GM21825 (cell line): ENCODE results near the gene CARNS1.

Experiments used
- ATAC-seq: cut with Tn5 transposase; IDR thresholded peaks from one replicate; pipeline ENCODE4 v1.9.1; 2021; ENCODE audit warnings: mild to moderate bottlenecking, moderate library complexity; ENCODE audit not compliant: unreplicated experiment

The CARNS1 gene

DNA sequence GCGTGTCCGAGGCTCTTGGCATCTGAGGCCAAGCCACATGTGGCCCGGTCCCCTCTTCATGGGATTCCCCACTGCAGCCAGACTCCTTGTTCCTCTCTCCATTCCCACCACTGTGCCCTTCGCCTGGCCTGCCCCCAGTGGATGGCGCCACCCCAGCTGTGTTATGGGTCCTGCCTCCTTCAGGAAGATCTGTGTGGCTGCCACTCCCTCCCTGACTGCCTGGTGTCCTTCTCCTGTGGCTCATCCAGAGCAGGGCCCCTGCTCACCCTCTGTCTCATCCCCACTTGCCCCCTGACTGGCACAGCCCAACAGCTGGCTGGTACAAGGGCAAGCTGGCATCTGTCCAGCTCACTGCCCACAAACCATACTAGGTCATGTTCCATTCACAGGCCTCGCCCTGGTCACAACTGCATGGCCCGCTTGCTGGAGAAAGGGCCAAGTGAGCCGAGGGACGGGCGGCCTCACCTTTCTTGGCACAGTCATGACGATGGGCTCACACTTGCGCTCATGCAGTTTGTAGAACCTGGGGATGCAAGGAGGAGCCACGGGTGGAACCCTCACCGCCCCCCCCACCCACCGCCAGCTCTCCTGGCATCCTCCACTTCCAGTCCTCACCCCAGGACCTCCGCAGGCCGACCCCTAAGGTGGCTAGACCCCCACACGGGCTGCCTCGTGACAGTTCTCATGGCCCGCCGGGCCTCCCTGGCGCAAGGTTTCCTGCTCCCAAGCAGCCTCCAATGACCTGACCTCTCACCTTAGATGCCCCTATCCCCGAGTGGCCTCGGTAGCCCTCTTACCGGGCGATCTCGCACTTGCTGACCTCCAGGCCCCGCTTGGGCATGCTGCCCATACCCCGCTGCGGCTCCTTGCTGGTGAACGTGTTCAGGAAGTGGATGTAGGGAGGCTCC is 24.1 kb downstream of the CARNS1 start:
- no peak for ATAC-seq

DNA sequence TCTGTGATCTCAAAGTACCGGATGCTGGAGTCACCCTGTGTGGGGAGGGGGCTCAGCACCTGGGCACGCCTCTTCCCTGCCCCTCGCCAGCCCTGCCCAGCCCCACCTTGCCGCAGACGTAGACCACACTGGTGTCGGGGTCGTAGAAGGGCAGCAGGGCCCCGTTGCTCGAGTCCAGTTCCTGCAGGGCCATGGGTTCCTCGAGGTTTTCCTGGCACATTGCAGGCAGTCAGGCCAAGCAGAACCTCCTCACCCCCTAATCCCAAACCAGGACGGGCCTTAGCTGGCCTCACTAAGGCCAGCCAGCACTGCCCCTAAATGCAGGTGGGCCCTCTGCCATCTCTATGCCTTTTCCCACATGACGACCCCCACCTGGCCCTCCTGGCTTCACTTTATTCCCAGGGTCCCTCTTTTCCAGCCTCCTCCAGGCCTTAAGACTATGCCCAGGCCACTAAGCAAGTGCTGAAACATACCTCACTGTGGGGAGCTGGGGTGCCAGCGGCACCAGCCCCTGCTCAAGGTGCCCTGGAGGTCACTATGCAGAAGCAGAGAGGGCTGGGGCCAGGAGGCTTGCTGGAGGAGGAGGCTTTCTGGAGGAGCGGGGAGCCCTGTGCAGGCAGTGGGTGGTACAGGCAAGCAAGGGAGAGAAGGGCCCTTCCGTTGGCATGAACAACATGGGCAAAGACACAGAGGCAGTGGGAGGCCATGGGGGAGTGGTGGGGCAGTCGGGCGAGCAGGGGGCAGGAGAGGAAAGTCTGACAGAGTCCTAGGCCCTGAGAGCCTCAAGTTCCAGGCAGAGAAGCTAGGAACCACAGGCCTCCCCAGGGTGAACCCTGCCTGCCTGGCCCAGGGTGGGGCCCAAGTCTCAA is 25.0 kb downstream of the CARNS1 start:
- no peak for ATAC-seq

DNA sequence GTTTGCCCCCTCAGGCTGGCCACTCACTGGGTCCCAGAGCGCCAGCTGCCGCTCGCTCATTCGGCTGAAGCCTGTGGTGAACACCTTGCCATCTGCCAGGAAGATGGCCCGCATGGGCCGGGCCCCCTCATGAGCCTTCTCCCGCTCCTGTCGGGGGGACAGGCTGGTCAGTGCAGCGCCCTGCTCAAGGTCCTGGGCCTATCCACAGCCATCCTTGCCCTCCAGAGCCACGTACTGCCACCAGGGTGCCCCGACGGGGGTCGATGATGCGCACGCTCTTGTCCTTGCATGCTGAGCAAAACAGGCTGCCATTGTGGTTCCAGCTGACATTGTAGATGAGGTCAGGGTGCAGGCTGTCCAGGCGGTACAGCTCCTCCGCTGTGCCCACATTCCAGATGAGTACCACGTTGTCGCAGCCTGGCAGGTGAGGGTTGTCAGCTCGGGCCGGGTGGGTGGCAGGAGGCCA is 25.7 kb downstream of the CARNS1 start:
- ATAC-seq, result no peak

DNA sequence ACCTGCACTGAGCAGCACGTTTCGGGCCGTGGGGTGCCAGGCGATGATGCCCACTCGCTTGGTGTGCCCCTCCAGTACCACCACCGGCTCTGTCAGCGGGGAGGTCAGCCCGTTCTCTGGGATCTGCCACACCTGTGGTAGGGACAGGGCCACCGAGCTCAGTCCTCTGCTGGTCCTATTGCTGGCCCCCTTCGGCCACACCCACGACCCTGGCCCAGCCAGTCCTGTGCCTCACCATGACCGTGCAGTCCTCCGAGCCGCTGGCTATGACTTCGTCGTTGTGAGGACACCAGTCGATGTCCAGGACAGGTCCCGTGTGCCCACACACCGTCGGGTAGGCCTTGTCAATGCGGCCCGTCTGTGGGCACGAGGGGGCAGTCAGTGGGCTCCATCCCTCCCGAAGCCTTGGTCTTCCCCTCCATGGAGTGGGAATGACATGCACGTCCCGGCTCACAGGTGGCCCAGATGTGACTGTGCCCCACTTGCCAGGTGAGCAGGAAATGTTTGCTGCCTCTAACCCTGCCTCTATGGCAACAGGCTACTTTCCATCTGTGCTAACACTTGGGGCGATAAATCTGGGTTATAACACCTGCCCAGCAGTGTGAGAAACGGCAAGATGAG is 26.4 kb downstream of the CARNS1 start:
- ATAC-seq, result no peak

DNA sequence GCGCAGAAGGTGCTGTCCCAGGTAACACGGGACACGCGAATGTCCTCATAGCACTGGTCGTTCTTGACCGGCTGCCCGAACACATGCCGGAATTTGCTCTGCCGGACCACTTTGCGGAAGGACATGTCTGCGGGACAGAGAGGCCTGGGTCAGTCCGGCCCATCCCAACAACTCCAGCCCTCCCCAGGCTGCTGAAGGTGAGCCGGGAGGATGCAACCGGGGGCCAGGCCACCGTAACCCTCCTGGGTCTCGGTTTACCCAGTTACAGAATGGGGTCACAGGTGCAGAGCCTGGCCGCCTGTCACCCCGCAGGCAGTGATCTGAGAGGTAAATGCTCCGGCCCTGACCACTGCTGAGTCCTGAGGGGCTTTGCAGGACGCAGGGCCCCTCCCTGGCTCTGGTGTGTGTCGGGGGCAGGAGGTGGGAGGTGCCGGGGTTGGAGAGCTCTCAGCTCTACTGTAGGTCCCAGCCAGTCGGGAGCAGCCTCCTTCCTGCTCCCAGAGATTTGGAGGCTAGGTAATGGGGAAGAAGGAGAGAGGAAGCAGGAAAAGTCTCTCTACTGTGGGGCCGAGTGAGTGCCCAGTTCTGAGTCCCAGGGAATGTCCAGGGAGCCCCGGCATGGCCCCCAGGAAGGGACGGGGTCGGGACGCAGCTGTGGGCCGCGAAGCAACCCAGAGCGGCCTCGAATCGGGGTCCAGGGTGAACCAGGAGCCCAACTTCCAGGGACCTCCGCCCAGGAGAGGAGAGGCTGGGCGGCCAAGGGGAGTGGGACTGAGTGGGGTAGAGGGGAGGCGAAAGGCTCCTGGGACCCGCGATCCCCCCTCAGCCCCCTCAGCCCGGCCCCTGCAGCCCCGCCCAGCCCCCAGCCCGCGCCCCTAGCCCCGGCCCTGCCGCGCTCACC is 27.3 kb downstream of the CARNS1 start:
- ATAC-seq, result no peak

DNA sequence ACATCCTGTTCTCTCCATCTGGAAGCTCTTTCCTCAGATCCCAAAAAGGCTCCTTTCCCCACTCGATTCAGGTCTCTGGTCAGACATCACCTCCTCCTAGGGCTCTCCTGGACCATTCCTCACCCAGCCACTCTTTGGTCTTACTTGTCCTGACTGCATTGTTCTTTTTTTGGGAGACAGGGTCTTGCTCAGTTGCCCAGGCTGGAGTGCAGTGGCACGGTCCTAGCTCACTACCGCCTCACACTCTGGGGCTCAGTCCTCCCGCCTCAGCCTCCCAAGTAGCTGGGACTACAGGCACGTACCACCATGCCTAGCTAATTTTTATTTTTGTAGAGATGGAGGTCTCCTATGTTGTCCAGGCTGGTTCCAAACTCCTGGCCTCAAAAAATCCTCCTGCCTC is 30.0 kb downstream of the CARNS1 start:
- ATAC-seq, result no peak

DNA sequence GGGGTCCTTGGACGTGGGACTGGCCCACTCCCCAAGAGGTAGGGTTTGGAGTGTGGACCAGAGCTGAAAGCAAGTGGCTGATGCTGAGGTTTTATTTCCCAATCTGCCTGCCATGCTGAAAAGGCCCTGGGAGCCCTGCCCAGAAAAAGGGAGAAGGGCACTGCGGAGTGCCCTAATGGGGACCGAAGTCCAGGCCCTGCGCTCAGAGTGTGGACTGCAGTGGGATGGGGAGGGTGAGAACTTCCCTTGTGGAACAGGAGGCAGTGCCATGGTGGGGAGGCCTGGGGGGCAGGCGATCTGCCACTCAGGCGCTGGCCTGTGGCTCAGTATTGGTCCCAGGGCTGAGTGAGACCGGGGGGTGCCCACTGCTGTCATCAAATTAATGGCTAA is 32.7 kb downstream of the CARNS1 start:
- ATAC-seq, result no peak

DNA sequence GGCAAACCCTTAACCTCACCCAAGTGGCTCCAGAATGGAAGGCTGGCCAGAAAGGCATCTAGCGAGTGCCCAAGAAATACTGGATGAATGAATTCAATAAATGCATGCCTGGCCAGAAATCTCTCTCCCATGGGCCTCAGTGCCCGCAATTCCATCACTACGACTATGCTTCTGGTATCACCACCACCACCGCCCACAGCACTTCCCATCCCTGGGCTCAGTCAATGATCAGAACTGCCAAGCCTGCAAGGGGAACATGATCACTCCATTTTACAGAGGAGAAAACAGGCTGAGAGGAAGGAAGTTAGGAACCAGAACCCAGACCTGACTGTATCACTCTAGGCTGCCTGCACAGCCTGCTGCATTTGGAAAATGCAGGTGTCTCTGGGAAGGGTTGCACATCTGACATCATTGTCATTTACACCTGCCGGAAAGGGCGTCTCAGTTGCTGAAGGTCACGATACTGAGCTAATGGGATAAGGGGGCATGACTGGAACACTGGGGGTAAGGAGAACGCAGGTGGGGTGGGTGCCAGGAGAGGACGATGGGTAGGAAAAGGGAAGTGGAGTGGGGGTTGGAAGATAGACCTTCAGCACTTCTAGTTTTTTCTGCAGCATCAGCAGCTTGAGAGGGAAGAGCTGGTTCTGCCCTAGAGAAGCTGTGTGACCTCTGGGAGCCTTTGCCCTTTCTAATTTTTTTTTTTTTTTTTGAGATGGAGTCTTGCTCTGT is 33.8 kb downstream of the CARNS1 start:
- no peak for ATAC-seq

DNA sequence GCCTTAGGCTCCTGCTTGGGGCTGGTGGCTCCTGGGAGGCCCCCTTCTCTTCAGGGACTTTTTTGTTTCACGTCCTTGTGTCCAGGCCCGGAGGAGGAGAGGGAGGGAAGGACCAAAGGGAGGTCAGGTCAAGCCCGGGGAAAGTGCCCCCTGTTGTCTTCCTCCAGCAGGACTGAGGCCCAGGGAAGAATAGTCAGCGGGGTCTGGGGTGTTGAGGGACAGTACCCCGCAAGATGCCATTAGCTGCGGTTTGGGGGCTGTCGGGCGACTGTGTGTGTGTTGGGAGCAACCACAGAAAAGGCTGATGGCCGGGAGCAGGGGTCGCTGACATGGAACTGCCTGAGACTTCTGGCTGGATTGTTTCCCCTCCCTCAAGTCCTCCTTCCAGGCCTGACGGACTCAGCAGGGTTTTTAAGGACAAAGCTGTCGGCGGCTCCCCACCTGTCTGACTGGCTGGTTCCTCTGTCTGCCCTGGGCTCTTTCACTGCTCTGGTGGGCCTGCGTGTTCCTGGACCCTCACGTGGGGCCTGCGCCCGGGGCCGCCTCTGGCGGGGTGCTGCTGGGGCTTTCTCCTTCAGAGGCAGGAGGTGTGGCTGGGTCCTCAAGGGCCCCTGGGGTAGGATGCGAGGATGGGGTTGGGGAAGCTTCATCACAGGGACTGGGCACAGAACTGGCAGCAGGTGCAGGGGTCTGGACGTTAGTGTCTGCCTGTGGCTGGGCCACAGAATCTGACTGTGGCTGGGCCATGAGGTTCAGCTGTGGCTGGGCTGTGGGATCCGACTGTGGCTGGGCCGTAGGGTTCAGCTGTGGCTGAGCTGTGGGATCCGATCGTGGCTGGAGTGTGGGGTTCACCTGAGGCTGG is 35.5 kb downstream of the CARNS1 start:
- no peak for ATAC-seq

DNA sequence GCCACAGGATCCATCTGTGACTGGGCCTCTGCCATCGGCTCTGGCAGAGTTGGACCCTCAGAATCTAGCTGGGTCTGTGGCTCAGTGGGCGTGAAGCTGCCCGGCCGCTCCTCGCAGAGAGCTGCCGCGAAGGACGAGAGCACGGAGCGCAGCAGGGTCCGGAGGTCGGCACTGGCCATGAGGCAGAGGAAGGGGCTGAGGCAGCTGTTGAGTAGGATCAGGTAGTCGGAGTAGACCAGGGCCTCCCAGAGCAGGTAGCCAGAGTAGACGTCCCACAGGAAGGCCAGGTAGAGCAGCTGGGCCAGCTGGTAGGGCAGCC is 36.1 kb downstream of the CARNS1 start:
- ATAC-seq, result no peak

DNA sequence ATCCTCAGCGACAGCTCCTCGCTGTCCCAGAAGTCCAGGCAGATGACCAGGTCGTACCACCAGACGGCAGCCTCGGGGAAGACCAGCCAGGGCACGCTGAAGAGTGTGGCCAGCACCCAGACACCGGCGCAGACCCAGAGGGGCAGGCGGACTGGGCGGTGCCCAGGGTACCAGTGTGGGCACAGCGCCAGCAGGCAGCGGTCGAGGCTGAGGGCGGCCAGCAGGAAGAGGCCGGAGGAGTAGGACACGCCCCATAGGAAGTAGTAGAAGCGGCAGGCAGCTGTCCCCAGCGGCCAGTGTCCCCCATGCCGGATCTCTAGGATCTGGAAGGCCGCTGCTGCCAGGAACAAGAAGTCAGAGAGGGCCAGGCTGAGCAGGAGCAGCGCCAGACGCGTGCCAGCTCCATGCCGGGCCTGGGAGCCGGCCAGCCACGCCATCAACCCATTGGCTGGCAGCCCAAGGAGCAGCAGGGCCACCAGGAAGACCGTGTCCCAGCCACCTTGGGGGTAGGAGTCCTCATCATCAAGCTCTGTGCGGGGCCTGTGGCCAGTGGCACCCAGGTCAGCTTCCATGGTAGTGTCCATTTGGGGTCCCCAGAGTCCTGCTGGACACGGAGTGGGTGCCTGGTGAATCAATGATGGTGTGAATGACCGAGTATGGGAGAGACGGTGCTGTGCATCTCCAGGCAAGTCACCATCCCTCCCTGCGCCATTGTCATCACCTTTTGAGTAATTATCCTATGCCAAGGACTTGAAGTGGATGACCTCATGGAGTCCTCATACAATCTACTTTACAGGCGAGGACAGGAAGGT is 36.9 kb downstream of the CARNS1 start, which contains the start of gene GPR152:
Gene GPR152 (minus strand): TSS at position 589 of the 812 bp plus-strand sequence. CDS start 5 bp downstream, at position 584.
- no peak for ATAC-seq

DNA sequence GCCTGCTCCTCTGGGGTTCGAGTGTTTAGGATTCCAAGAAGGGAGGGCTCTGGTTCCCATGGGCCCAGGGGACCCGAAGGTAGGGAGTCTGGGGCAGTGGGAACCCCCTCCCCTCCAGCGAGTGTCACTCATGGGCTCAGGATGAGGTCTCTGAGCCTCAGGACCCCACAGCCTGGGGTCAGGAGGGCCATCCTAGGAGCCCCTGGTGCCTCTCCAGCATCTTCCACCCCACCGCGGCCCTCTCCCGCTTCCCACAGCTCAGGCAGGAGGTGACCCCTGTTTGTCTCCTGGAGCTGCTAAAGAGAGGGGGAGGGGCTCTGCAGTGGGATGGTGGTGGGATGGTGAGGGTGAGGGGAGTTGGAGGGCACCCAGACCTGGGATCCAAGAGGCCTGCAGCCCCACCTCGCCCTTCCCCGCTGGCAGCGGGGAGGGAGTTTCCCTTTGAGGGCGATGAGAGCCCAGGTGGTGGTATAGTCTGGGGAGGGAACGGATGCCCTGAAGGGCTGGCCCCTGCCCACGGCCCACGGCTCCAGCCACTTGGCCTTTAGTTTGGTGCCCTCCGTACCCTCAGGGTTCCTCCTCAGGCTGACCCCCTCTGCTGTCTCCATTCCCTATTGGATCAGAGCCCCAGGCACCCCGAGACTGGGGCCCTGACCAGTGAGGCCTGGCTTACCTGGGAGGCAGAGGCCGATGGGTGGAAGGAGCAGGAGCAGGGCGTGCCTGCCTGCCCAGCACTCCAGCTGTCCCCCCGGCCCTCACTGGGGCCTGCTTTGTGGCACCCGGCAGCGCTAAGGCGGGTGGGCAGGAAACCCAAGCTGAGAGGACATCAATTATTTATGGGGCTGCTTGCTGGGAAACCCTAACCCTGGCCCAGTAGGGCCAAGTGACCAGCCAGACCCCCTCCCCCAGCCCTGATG is 38.6 kb downstream of the CARNS1 start:
- no peak for ATAC-seq

DNA sequence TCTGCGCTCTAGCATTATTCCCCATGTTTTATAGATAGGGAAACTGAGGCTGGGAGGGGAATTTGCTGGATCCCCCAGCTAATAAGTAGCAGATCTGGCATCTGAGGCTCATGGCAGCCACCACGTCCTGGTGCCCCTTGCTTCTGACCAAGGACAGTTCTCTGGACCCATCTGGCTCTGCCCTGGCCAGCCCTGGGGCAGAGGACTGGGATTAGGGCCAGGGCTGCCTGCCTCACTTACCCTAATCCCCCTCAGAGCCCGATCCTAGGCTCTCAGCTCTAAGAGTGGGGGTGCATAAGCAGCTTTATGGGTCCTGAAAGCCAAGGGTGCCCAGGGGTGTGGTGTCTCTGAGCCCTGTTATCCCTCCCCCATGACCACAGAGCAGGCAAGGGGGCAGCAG is 39.6 kb downstream of the CARNS1 start, which contains the start of gene CABP4:
Gene CABP4 (plus strand): TSS at position 301 of the 400 bp plus-strand sequence. CDS start 70 bp downstream, at position 371.
- ATAC-seq, result no peak

DNA sequence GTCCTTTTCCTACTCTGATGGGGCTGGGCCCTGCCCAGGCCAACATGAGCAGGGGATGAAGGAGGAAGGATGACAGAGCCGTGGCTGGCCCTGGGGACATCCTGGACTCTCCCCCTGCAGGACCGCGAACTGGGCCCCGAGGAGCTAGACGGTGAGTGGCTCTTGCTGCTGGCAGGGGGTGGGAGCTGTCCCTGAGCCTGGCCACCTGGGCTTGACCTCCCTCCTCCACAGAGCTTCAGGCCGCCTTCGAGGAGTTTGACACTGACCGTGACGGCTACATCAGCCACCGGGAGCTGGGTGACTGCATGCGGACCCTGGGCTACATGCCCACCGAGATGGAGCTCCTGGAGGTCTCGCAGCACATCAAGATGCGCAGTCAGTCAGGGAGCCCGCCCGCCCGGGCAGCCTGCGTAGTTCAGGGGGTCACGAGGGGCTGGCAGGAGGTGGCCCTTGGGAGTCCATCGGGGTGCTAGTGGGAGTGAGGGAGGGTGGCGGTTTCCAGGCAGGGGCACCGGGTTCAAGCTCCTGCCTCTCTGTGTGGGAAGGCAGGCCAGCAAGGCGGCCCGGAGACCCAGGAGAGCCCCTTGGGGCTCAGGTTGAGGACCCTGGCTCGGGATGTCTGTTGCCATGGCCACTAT is 40.7 kb downstream of the CARNS1 start:
- ATAC-seq, result no peak

DNA sequence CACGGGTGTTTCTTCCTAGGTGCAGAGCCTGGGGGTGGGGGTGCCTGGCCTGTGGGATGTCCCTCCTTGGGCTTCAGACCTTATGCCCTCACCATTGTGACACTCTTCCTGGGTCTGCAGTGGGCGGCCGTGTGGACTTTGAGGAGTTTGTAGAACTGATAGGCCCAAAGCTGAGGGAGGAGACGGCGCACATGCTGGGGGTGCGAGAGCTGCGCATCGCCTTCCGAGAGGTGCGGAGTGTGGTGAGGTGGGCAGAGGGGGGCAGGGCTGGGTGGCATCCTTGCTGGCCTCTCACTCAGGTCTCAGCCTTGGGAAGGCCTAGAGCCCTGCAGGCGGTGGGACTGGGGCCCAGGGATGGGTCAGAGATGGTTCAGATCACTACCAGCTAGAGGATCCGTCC is 42.0 kb downstream of the CARNS1 start:
- ATAC-seq, result no peak

DNA sequence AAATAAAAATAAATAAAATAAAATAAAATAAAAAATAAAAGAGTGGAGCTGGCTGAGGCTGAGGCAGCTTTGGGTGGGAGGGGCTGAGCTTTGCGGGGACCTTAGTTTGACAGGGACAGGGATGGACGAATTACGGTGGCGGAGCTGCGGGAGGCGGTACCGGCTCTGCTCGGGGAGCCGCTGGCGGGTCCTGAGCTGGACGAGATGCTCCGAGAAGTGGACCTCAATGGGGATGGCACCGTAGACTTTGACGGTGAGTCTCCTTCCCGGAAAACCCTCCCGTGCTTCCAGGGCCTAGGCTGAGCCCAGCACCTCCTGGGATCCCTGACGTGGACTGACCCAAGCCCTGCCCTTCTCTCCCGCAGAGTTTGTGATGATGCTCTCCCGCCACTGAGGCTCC is 42.8 kb downstream of the CARNS1 start:
- no peak for ATAC-seq
